Astrocyte of the spinal cord (primary cell): ENCODE data around the gene NME4.

ENCODE experiments used
- DNase-seq: peaks from one replicate; pipeline ENCODE4 v3.0.0; 2011; ENCODE audit warnings: low read depth, low spot score
- H3K4me3 ChIP-seq: 2 replicates; pipeline ENCODE4 v1.5.1; 2011; ENCODE audit warnings: low read depth, mild to moderate bottlenecking, low read length, moderate library complexity
- in situ Hi-C: cut with HindIII; loops from 2 replicates; pipeline ENCODE4 v1.10.0; 2017; ENCODE audit warnings: low sequenced_read_pairs
- TF ChIP-seq, protein P1 (sequence below): IDR thresholded peaks from 2 replicates; pipeline ENCODE4 v1.5.1; 2012; ENCODE audit warnings: low read depth, mild to moderate bottlenecking, low read length, inconsistent platforms

The NME4 gene

DNA sequence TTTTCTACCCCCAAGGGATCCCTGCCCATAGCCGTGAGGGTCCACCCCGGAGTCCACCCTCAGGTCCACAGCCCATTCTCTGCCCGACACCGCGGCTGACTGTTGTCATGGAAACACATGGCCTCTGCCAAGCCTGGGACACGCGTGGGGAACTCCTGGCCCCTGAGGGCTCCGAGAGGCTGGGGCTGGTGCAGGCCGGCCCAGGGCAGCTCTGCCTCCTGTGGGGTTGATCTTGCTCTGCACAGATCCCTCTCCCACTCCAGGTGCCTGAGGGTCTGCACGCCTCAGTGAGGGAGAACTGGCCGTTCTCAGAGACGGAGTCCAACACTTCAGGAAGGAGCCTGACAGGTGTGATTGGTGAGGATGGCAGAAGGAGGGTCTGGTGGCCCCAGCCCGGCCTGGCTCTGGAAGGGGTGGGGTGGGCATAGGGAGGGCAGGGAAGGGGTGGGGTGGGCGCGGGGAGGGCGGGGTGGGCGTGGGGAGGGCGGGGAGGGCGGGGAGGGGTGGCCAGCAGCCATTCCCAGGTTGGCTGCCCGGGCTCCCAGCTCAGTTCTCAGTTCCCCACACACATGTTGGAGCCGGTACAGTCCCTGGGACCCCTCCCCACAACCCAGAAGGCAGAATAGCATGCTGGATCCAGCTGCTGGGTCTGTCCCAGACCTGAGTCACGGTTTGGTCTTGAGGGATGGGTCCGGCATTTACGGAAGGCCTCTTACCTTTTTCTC, 33.1 kb upstream of the NME4 start:
- no peak for DNase-seq
- in situ Hi-C loops = no loop called here
- TF ChIP-seq, protein P1, sequence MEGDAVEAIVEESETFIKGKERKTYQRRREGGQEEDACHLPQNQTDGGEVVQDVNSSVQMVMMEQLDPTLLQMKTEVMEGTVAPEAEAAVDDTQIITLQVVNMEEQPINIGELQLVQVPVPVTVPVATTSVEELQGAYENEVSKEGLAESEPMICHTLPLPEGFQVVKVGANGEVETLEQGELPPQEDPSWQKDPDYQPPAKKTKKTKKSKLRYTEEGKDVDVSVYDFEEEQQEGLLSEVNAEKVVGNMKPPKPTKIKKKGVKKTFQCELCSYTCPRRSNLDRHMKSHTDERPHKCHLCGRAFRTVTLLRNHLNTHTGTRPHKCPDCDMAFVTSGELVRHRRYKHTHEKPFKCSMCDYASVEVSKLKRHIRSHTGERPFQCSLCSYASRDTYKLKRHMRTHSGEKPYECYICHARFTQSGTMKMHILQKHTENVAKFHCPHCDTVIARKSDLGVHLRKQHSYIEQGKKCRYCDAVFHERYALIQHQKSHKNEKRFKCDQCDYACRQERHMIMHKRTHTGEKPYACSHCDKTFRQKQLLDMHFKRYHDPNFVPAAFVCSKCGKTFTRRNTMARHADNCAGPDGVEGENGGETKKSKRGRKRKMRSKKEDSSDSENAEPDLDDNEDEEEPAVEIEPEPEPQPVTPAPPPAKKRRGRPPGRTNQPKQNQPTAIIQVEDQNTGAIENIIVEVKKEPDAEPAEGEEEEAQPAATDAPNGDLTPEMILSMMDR = no peak
- no peak overlapping the region for H3K4me3 ChIP-seq

DNA sequence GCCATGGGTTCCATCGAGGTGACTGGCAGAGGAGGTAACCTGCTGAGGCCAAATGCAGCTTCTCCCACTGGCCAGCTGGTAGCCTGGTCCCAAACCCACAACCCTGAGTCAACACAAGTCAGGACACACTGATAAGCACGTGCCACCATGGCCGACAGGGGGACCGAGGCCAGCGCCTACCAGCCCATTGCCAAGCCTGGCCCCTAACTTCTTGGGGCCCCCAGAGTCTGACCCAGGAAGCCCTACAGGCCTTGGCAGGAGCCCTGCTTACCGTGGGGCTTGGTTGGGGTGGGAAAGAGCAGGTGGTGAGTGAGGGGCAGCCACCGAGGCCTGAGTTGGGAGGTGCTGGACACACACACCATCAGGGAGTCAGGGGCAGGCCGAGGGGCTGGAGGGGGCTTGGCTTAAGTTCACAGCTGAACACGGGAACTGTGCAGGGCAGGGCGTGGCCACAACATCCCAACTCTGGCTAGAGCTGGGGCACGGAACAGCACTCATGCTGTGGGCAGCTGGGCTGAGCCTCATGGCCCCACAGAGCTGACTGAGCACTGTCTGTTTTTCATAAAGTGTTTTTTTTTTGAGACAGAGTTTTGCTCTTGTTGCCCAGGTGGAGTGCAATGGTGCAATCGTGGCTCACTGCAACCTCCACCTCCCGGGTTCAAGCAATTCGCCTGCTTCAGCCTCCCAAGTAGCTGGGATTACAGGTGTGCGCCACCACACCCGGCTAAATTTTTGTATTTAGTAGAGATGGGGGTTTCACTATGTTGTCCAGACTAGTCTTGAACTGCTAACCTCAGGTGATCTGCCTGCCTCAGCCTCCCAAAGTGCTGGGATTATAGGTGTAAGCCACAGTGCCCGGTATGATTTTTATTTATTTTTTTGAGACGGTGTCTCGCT, 32.2 kb upstream of the NME4 start:
- TF ChIP-seq, protein P1 = no peak
- in situ Hi-C loops = no loop called here
- no peak overlapping the region for H3K4me3 ChIP-seq
- DNase-seq = no peak

DNA sequence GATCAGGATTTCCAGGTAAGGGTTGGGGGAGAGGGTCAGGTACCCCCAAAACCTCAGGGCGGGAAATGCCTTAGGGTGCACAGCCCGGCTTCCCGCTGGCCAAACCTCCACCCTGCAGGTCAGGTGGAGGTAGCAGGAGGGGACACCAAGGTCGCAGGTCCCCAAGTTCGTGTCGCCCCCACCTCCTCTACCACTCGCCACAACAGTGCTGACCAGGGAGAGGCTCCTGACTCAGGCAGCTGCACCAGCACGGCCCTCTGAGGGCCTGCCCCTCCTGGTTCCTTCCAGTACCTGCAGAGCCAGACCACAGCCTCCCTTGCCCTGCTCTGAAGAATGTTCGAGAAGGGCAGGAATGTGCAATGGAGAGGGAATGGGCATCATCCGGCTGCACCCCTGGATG, 30.5 kb upstream of the NME4 start:
- H3K4me3 ChIP-seq = no peak overlapping the region
- in situ Hi-C loops = no loop called here
- no peak for DNase-seq
- TF ChIP-seq, protein P1 = no peak

DNA sequence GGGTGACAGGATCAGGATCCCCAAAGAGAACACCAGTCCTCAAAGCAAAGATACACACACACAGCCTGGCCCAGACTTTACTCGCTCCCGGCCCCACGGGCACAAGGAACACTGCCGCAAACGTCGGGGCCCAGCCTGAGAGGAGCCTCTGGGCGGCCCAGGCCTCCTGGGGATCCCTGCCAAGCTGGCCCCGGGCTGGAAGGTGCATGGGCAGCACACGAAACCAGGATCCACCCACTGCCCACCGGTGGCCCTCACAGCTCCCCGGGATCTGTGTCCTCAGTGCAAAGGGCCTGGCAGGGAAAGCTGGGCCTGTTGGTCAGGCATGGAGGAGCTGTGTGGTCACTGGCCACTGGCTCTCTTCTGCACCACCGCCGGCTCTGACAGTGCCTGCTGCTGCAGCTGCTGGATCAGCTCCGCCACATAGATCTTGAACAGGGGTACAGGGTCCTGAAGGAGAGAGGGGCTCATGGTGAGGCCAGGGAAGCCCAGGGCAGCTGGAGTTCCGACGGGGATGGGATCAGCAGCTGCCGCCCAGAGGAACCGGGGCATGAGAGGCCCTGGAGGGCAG, 29.6 kb upstream of the NME4 start:
- in situ Hi-C loops = no loop called here
- H3K4me3 ChIP-seq = no peak overlapping the region
- no peak for DNase-seq
- TF ChIP-seq, protein P1 = no peak

DNA sequence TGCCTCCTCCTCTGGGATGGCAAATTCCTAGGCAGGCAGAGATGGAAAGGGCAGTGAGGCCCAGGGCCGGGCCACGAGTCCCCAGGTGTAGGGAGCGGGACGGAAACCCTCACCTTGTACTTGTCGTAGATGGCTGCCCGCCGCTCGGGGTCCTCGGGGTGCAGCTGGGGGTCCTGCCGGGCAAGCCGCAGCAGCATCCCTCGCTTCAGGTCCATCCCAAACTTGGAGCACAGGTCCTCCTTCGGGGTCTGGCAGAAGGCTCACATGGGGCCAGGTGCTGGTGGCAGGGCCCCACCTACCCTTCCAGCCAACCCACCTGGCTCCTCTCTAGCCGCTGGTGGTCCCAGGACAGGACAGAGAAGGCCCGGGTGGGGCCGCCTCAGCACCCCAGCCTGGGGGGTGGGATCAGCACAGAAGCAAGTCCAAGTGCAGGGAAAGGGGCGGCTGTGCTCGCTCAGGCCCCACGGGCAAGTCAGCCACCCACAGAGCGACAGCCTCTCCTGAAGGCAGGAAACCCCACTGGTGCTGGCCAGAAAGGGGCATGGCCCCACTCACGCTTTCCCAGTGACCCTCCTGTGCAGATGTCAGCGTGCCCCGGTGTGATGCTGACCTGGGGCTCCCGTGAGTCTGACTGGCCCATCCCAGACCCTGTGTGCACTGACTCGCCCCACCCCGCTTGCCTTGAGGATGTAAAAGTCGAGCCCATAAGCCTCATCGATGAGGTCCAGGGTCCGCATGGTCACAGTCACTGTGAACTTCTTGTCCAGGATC, 28.4 kb upstream of the NME4 start:
- no peak overlapping the region for H3K4me3 ChIP-seq
- TF ChIP-seq, protein P1 = no peak
- in situ Hi-C loops = no loop called here
- DNase-seq = no peak

DNA sequence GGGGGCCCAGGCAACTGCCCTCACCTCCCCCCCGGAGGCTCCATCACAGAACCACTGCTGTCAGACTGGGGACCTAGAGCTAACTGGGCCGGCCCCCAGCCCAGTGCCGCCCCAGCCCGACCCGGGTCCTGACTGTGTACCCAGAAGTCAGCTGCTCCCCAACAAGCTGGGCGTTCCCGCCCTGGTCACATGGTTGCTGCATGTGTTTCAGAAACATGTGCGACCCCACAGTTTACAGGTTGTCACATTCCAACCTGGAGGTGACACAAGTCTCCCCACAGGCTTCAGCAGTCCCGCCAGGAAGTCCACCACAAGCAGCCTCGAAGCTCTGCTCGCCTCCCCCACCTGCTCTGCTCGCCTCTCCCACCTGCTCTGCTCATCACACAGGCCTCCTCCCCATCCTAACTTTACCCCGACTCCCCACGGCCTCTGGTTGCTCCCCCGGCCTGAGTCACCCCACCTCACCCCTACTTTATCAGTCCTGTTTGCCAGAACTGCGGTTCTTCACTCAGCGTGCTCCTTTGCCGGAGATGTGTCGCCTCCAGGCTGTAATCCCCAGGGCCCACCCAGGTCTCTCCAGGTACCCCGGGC, 27.6 kb upstream of the NME4 start:
- no peak for DNase-seq
- in situ Hi-C loops = no loop called here
- TF ChIP-seq, protein P1 = no peak
- peak overlapping the region; percentile 48 for H3K4me3 ChIP-seq
